ENCODE measurements around the gene MMP24OS. TPM values are rescaled to one million over a fixed set of nuclear protein-coding genes. Genes with fewer than 3 reads are reported as not detected.

MMP24OS gene
- 24.4 and 30.1 TPM in 2 replicates for total RNA-seq
- polyA plus RNA-seq = 40.4 and 44.1 TPM in 2 replicates
- polyA plus RNA-seq (2012) = 130 and 146 TPM in 2 replicates
- 123 and 159 TPM in 2 replicates for polyA minus RNA-seq (ENCODE audit: low replicate concordance)

- H3K27me3 ChIP-seq (ENCODE audit: control insufficient read depth, insufficient read depth, low read length) = no peaks in the 10 kb centered on the region
- peak; percentile 16 to 34 for TF ChIP-seq CTCF (conservative IDR thresholded peaks at IDR 0.05 in 1 of 2, IDR thresholded peaks at IDR 0.05 in 1 of 2; ENCODE audit: low read depth in 1 of 2, low read length in 2 of 2)
- no peak for TF ChIP-seq EZH2 (IDR thresholded peaks at IDR 0.05; ENCODE audit: low read length, missing control alignments)
- H3K79me2 ChIP-seq (ENCODE audit: control insufficient read depth, insufficient read depth, low read length) = peaks cover 38% of the 10 kb centered on the region
Observed at GRCh38 chr20:35277531-35278395, at the start of gene MMP24OS. Gene MMP24OS (minus strand): TSS chr20:35278122. CDS start chr20:35277929, 193 bp downstream.

DNA sequence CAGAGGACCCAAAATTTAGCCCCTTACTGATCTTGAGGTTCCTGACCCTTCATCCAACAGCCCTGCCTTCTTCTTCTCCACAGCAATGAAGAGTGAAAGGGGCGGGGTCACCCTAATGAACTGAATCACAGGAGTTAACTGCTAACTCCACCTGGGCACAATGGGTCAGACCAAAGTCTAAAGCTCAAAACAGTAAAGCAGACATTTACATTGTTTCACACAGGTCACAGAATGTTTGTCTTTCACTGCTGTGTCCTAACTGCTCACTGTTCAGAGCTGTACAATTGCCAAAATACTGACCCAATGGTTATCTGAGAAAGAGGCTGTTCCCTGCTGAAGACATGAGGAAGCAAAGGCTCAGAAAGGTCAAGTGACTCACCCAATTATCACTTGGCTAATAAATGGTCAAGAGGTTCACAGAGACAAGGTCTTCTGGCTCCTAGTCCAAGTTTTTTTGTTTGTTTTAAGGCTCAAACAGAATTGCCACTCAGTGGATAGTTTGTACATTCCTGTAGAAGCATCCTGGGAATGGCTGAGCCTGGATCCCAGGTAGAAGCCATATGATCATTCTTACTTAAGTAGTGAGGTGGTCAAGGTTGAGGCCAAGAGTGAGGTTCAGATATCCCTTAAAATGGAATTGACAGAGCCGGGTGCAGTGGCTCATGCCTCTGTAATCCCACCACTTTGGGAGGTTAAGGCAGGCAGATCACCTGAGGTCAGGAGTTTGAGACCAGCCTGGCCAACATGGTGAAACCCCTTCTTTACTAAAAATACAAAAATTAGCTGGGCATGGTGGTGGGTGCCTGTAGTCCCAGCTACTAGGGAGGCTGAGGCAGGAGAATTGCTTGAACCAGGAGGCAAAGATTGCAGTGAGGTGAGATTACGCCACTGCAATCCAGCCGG lies 49.4 kb upstream of the MMP24OS start:
- no peak for TF ChIP-seq CTCF (conservative IDR thresholded peaks at IDR 0.05 in 1 of 2, IDR thresholded peaks at IDR 0.05 in 1 of 2; ENCODE audit: low read depth in 1 of 2, low read length in 2 of 2)
- no peaks in the 10 kb centered on the region for H3K9me3 ChIP-seq (ENCODE audit: control insufficient read depth, insufficient read depth, low read depth, low read length)
- no peak overlapping the region for H3K4me3 ChIP-seq (replicated peaks in 1 of 4; ENCODE audit: control extremely low read depth in 1 of 4, insufficient read depth in 1 of 4, low read depth in 3 of 4, low read length in 4 of 4)
- no peaks in the 10 kb centered on the region for H4K20me1 ChIP-seq (ENCODE audit: control insufficient read depth, extremely low read depth, insufficient read depth, low read length)
- no peak overlapping the region for H3K4me2 ChIP-seq (ENCODE audit: extremely low read depth, insufficient read depth, low read length)
- peaks cover 16% of the 10 kb centered on the region for H3K4me1 ChIP-seq (ENCODE audit: control insufficient read depth, extremely low read depth, insufficient read depth, low read length)
- peaks cover 2% of the 10 kb centered on the region for H3K36me3 ChIP-seq (ENCODE audit: control insufficient read depth, insufficient read depth, low read length)
- peak overlapping the region; percentile 24 for H3K27ac ChIP-seq (ENCODE audit: insufficient read depth, low read length)
- peak in 1 of 2 donors; percentile 48 for DNase-seq (ENCODE audit: low read depth in 2 of 2)
- no peaks in the 10 kb centered on the region for H3K27me3 ChIP-seq (ENCODE audit: control insufficient read depth, insufficient read depth, low read length)
- no peak overlapping the region for H3K9ac ChIP-seq (ENCODE audit: insufficient read depth, low read length)
- H3K79me2 ChIP-seq (ENCODE audit: control insufficient read depth, insufficient read depth, low read length) = no peaks in the 10 kb centered on the region
- no peak overlapping the region for H2AFZ ChIP-seq (ENCODE audit: low read length)

More at GRCh38 chr20:35277531-35278395, at the start of gene MMP24OS:
- Histone ChIP-seq H3K4me1 (ENCODE audit: control insufficient read depth, extremely low read depth, insufficient read depth, low read length) (peaks cover 4% of the 10 kb centered on the region), H2AFZ (ENCODE audit: low read length) (no peak within 1 kb of the TSS), H4K20me1 (ENCODE audit: control insufficient read depth, extremely low read depth, insufficient read depth, low read length) (no peaks in the 10 kb centered on the region), H3K36me3 (ENCODE audit: control insufficient read depth, insufficient read depth, low read length) (peaks cover 35% of the 10 kb centered on the region), H3K4me2 (ENCODE audit: extremely low read depth, insufficient read depth, low read length) (peak within 1 kb of the TSS; percentile 78), H3K9ac (ENCODE audit: insufficient read depth, low read length) (peak within 1 kb of the TSS; percentile 86), H3K27ac (ENCODE audit: insufficient read depth, low read length) (peak within 1 kb of the TSS; percentile 91), H3K9me3 (ENCODE audit: control insufficient read depth, insufficient read depth, low read depth, low read length) (no peaks in the 10 kb centered on the region), H3K4me3 (replicated peaks in 1 of 4; ENCODE audit: control extremely low read depth in 1 of 4, insufficient read depth in 1 of 4, low read depth in 3 of 4, low read length in 4 of 4) (peak within 1 kb of the TSS; percentile 51 to 84 (median 80))
- DNase-seq (ENCODE audit: low read depth in 2 of 2) = peak; percentile 83 to 88

DNA sequence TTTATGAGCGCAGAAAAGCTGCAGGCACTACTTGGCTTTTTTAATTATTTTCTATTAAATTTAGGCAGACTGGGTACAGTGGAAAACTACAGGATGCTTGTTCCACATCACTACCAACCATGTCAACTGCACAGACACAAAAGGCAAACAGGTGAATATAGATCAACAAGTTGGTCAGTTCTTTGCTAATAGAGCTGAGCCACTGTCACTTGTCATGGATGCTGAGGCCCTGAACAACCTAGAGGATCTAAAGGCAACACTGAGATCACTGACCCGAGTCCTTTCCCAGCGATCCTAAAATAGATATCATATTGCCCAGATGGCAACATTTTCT lies 48.8 kb upstream of the MMP24OS start:
- no peaks in the 10 kb centered on the region for H4K20me1 ChIP-seq (ENCODE audit: control insufficient read depth, extremely low read depth, insufficient read depth, low read length)
- peaks cover 2% of the 10 kb centered on the region for H3K36me3 ChIP-seq (ENCODE audit: control insufficient read depth, insufficient read depth, low read length)
- no peak overlapping the region for H3K9ac ChIP-seq (ENCODE audit: insufficient read depth, low read length)
- H3K9me3 ChIP-seq (ENCODE audit: control insufficient read depth, insufficient read depth, low read depth, low read length) = no peaks in the 10 kb centered on the region
- H3K79me2 ChIP-seq (ENCODE audit: control insufficient read depth, insufficient read depth, low read length) = no peaks in the 10 kb centered on the region
- TF ChIP-seq EZH2 (IDR thresholded peaks at IDR 0.05; ENCODE audit: low read length, missing control alignments) (no peak), CTCF (conservative IDR thresholded peaks at IDR 0.05 in 1 of 2, IDR thresholded peaks at IDR 0.05 in 1 of 2; ENCODE audit: low read depth in 1 of 2, low read length in 2 of 2) (no peak)
- no peak overlapping the region for H3K4me3 ChIP-seq (replicated peaks in 1 of 4; ENCODE audit: control extremely low read depth in 1 of 4, insufficient read depth in 1 of 4, low read depth in 3 of 4, low read length in 4 of 4)
- H3K4me1 ChIP-seq (ENCODE audit: control insufficient read depth, extremely low read depth, insufficient read depth, low read length) = peaks cover 16% of the 10 kb centered on the region
- H3K4me2 ChIP-seq (ENCODE audit: extremely low read depth, insufficient read depth, low read length) = no peak overlapping the region
- DNase-seq (ENCODE audit: low read depth in 2 of 2) = no peak
- no peaks in the 10 kb centered on the region for H3K27me3 ChIP-seq (ENCODE audit: control insufficient read depth, insufficient read depth, low read length)
- peak overlapping the region; percentile 24 for H3K27ac ChIP-seq (ENCODE audit: insufficient read depth, low read length)
- no peak overlapping the region for H2AFZ ChIP-seq (ENCODE audit: low read length)
